Loucy (cell line): Measurements from ENCODE around the gene CACNA1S.

Experiments used
- H2AFZ ChIP-seq: fragments of 200-600 bp; sonication (generic); 2 replicates; pipeline ENCODE4 v1.6.0; 2016; ENCODE audit warnings: antibody characterized with exemption, mild to moderate bottlenecking, low read length, moderate library complexity
- H3F3A ChIP-seq: fragments of 200-600 bp; 2 replicates; pipeline ENCODE4 v1.6.0; 2016; ENCODE audit warnings: antibody characterized with exemption, low read depth, mild to moderate bottlenecking
- H3K27me3 ChIP-seq: fragments of 200-600 bp; sonication (generic); 2 replicates; pipeline ENCODE4 v1.6.1; 2014; ENCODE audit warnings: low read length, mild to moderate bottlenecking; ENCODE audit not compliant: insufficient read depth, poor library complexity, severe bottlenecking
- H3K36me3 ChIP-seq: fragments of 200-600 bp; sonication (generic); 2 replicates; pipeline ENCODE4 v1.6.1; 2016; ENCODE audit warnings: low read length; ENCODE audit not compliant: insufficient read depth
- H3K4me1 ChIP-seq: fragments of 200-600 bp; sonication (generic); 2 replicates; pipeline ENCODE4 v1.5.1; 2014; ENCODE audit warnings: low read length, mild to moderate bottlenecking; ENCODE audit not compliant: insufficient read depth, poor library complexity, severe bottlenecking
- H3K4me2 ChIP-seq: fragments of 200-600 bp; sonication (generic); 2 replicates; pipeline ENCODE4 v1.6.0; 2014; ENCODE audit warnings: antibody characterized with exemption, low read length, low read depth, mild to moderate bottlenecking; ENCODE audit not compliant: poor library complexity, severe bottlenecking
- H3K4me3 ChIP-seq: fragments of 200-600 bp; sonication (generic); 2 replicates; pipeline ENCODE4 v1.5.1; 2014; ENCODE audit warnings: low read length, mild to moderate bottlenecking, mixed read lengths; ENCODE audit not compliant: poor library complexity, severe bottlenecking
- H3K79me2 ChIP-seq: fragments of 200-600 bp; sonication (generic); 2 replicates; pipeline ENCODE4 v1.6.1; 2014; ENCODE audit warnings: low read length; ENCODE audit not compliant: insufficient read depth
- H3K9ac ChIP-seq: fragments of 200-600 bp; sonication (generic); 2 replicates; pipeline ENCODE4 v1.6.0; 2014; ENCODE audit warnings: mild to moderate bottlenecking, low read depth, low read length, moderate library complexity; ENCODE audit not compliant: poor library complexity, severe bottlenecking
- H3K9me2 ChIP-seq: fragments of 200-600 bp; sonication (generic); replicated peaks from 2 replicates; pipeline ENCODE4 v1.6.1; 2016; ENCODE audit warnings: low read depth, low read length, mixed read lengths
- H3K9me3 ChIP-seq: fragments of 200-600 bp; sonication (generic); 2 replicates; pipeline ENCODE4 v1.6.1; 2014; ENCODE audit warnings: mild to moderate bottlenecking, antibody characterized with exemption, low read length, low read depth; ENCODE audit not compliant: insufficient read depth
- H4K20me1 ChIP-seq: fragments of 200-600 bp; sonication (generic); 2 replicates; pipeline ENCODE4 v1.6.0; 2014; ENCODE audit warnings: antibody characterized with exemption, low read length, mild to moderate bottlenecking; ENCODE audit not compliant: insufficient read depth, poor library complexity, severe bottlenecking
- EZH2phosphoT487 ChIP-seq: fragments of 200-600 bp; IDR thresholded peaks from 2 replicates; pipeline ENCODE4 v1.6.1; 2018; ENCODE audit warnings: antibody characterized with exemption, mild to moderate bottlenecking, moderate library complexity, borderline replicate concordance
- TF ChIP-seq, protein P1 (sequence below): fragments of 200-600 bp; sonication (generic); conservative IDR thresholded peaks from 2 replicates; pipeline ENCODE4 v1.5.1; 2014; ENCODE audit warnings: mild to moderate bottlenecking, antibody characterized with exemption, low read length

The CACNA1S gene

DNA sequence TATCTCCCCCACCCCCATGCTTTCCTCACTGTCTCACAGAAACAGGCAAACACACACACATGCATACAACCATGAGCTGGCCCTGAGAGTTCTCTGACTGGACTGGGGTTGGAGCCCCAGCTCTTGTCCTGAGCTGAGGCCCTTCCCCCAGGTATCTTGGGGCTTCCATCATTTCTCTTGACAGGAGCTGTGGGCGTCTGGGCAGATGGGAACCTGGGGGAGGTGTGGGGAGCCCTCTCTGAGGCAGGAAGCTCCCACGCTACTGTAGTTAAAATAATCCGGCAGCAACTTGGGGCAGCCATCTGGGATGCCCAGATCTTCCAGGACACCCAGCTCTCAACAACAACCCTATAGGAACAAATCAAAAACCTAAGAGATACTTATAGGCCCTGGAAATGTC is 86.0 kb downstream of the CACNA1S start:
- Histone ChIP-seq H3K79me2 (peaks cover 20% of the 10 kb centered on the region), H3K36me3 (no peaks in the 10 kb centered on the region), H3K4me1 (peaks cover 36% of the 10 kb centered on the region), H2AFZ (no peak overlapping the region), H3K9ac (no peak overlapping the region), H3F3A (no peaks in the 10 kb centered on the region), H3K27me3 (no peaks in the 10 kb centered on the region), H3K9me2 (no peaks in the 10 kb centered on the region), H3K4me3 (no peak overlapping the region), H3K9me3 (no peaks in the 10 kb centered on the region), H4K20me1 (no peaks in the 10 kb centered on the region), H3K4me2 (peak overlapping the region; percentile 52)
- no peak for TF ChIP-seq EZH2phosphoT487
- TF ChIP-seq, protein P1, sequence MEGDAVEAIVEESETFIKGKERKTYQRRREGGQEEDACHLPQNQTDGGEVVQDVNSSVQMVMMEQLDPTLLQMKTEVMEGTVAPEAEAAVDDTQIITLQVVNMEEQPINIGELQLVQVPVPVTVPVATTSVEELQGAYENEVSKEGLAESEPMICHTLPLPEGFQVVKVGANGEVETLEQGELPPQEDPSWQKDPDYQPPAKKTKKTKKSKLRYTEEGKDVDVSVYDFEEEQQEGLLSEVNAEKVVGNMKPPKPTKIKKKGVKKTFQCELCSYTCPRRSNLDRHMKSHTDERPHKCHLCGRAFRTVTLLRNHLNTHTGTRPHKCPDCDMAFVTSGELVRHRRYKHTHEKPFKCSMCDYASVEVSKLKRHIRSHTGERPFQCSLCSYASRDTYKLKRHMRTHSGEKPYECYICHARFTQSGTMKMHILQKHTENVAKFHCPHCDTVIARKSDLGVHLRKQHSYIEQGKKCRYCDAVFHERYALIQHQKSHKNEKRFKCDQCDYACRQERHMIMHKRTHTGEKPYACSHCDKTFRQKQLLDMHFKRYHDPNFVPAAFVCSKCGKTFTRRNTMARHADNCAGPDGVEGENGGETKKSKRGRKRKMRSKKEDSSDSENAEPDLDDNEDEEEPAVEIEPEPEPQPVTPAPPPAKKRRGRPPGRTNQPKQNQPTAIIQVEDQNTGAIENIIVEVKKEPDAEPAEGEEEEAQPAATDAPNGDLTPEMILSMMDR = no peak

DNA sequence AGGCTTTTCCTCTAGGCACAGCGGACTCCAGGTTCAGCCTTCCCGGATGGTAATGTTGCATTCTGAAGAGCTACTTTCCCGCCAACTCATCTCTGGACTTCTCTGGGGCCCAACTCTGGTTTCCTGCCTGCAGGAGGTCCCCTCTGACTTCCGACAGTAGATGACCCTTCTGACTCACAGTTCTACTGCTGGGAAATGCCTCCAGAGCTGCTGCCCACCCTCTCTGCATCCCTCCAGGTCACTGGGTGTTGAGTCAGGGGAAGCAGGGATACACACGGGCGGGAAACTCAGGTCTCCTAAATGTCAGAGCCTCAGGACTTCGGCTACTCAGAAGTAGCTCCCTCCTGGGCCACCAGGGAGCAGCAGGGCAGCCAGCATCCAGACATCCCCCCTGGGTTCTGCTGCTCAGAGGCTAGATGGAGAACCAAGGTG is 86.6 kb downstream of the CACNA1S start:
- Histone ChIP-seq H4K20me1 (no peaks in the 10 kb centered on the region), H3F3A (0 out of 2 replicates have a peak, but pooled peaks cover under 1% of the 10 kb centered on the region), H3K27me3 (no peaks in the 10 kb centered on the region), H2AFZ (no peak overlapping the region), H3K4me1 (peaks cover 42% of the 10 kb centered on the region), H3K9me2 (no peaks in the 10 kb centered on the region), H3K36me3 (no peaks in the 10 kb centered on the region), H3K4me2 (no peak overlapping the region), H3K79me2 (peaks cover 26% of the 10 kb centered on the region), H3K9ac (no peak overlapping the region), H3K4me3 (no peak overlapping the region), H3K9me3 (no peaks in the 10 kb centered on the region)
- TF ChIP-seq EZH2phosphoT487 = no peak
- TF ChIP-seq, protein P1 = peak; percentile 54

DNA sequence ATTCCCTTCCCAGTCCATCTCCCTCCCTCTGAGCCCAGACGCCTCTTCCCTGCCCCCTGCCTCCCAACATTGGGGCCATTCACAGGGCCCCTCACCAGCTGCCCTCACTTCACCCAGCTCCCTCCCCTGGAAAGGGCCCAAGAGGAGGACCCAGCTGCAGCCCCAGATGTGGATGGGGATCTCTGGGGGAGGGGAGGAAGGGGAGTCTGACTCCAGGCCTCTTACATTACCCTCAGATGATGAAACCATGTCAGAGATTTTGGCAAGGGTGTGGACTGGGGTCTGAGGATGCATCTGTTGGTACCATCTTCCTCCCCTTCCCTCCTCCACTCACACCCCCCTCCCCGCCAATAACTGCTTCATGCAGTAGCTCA is 87.6 kb downstream of the CACNA1S start:
- TF ChIP-seq, protein P1 = no peak
- no peak for TF ChIP-seq EZH2phosphoT487
- Histone ChIP-seq H3K4me3 (no peak overlapping the region), H3K79me2 (peaks cover 30% of the 10 kb centered on the region), H3K4me2 (no peak overlapping the region), H3K27me3 (no peaks in the 10 kb centered on the region), H3K9ac (no peak overlapping the region), H3F3A (peaks cover 10% of the 10 kb centered on the region), H3K36me3 (no peaks in the 10 kb centered on the region), H3K9me2 (no peaks in the 10 kb centered on the region), H3K9me3 (no peaks in the 10 kb centered on the region), H3K4me1 (peaks cover 52% of the 10 kb centered on the region), H4K20me1 (no peaks in the 10 kb centered on the region), H2AFZ (no peak overlapping the region)
